Esophagus muscularis mucosa (tissue), 4 donors: ENCODE results near the gene PANX3. TPM values are rescaled to one million over a fixed set of nuclear protein-coding genes. Genes with fewer than 3 reads are reported as not detected.

ENCODE experiments used
- DNase-seq: peaks from one replicate; pipeline ENCODE4 v3.0.0-alpha.2; 2017; ENCODE audit errors: extremely low spot score
- H3K27ac ChIP-seq, 4 donors: fragments of 200-600 bp; sonication (generic); replicated peaks in 1 of 4; 1 replicate in 3 of 4; 2 replicates in 1 of 4; pipeline ENCODE4 v1.5.1; 2016 to 2019; ENCODE audit warnings: mild to moderate bottlenecking in 1 of 4
- H3K27me3 ChIP-seq, 4 donors: fragments of 200-600 bp; sonication (generic); one replicate each; pipeline versions ENCODE4 v1.5.1 to v1.6.0; 2016 to 2019
- H3K36me3 ChIP-seq, 4 donors: fragments of 200-600 bp; sonication (generic); one replicate each; pipeline ENCODE4 v1.5.1; 2016 to 2019
- H3K4me1 ChIP-seq, 4 donors: fragments of 200-600 bp; sonication (generic); one replicate each; pipeline ENCODE4 v1.5.1; 2016 to 2019
- H3K4me3 ChIP-seq, 4 donors: fragments of 200-600 bp; sonication (generic); 1 replicate in 2 of 4; 2 replicates in 2 of 4; pipeline ENCODE4 v1.5.1; 2016 to 2019; ENCODE audit warnings: mild to moderate bottlenecking in 4 of 4, moderate library complexity in 1 of 4
- H3K9me3 ChIP-seq, 4 donors: fragments of 200-600 bp; sonication (generic); 1 replicate in 3 of 4; 2 replicates in 1 of 4; pipeline ENCODE4 v1.5.1; 2016 to 2019
- EP300 ChIP-seq: sonication (generic); formaldehyde crosslinking; IDR thresholded peaks from one replicate; pipeline ENCODE4 v1.6.1; 2017; ENCODE audit warnings: antibody characterized with exemption
- POLR2A ChIP-seq: fragments of 450-650 bp; IDR thresholded peaks from one replicate; pipeline ENCODE4 v1.6.1; 2017; ENCODE audit warnings: antibody characterized with exemption, moderate library complexity, mild to moderate bottlenecking, low read depth
- POLR2AphosphoS5 ChIP-seq, 2 donors: sonication (generic); formaldehyde crosslinking; IDR thresholded peaks; one replicate each; pipeline ENCODE4 v1.6.1; 2017; ENCODE audit warnings: antibody characterized with exemption in 2 of 2
- WGBS: methylation state at CpG from one replicate; pipeline ENCODE4 v1.1.5; 2018; 5-methylcytosine and 5-hydroxymethylcytosine counted together
- intact Hi-C: fragments of 100-400 bp; cut with DNase I; formaldehyde crosslinking; loops from one replicate; pipeline ENCODE4 v1.15.1; 2023
- small RNA-seq, 3 donors: library from RNA; depleted of rRNA; stranded (forward); fragments of <200 nt; gene quantifications; one replicate each; pipeline ENCODE3, GENCODE V24; 2016
- total RNA-seq, 4 donors: library from RNA; depleted of rRNA; stranded (reverse); fragments of >200 nt; gene quantifications; one replicate each; pipeline versions ENCODE4 v1.1.0 to v1.2.1, GENCODE V29; 2016
- TF ChIP-seq, protein P1 (sequence below), 3 experiments: fragments of 200-600 bp in 2 of 3; fragments of 450-650 bp in 1 of 3; sonication (generic) in 2 of 3; IDR thresholded peaks; one replicate each; pipeline ENCODE4 v1.5.1; 2017 to 2019; ENCODE audit warnings: antibody characterized with exemption in 3 of 3, mild to moderate bottlenecking in 2 of 3, moderate library complexity in 1 of 3

The PANX3 gene
- total RNA-seq, 4 donors from 2014 or later: not detected

DNA sequence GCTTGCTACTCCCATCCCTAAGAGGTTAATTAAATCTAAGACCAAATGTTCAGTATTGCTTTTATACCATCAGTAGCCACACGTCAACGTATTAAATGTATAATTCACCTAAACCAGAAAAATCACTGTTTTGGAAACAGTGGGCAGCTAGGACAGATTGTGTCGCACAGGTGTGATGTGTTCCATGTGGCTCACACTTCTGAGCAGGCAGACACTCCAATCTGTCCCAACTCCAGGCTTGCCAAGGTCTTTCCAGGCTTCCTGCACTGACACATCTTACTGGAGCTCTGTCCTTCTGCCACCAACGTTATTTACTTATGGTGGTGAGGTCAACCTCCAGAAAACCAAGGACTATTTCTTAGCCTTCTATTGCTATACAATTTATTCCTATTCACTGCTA lies 50.9 kb downstream of the PANX3 start:
- no peak for DNase-seq
- no peak overlapping the region for H3K27ac ChIP-seq
- no peaks in the 10 kb centered on the region for H3K27me3 ChIP-seq
- intact Hi-C loops: no loop called here
- peaks cover 0 to 61% (median 26%) of the 10 kb centered on the region in 4 donors for H3K36me3 ChIP-seq
- 89% methylated on average over 4 of the region's 4 CpGs for WGBS
- H3K4me3 ChIP-seq: no peak overlapping the region
- no peaks in the 10 kb centered on the region for H3K9me3 ChIP-seq
- TF ChIP-seq, protein P1, sequence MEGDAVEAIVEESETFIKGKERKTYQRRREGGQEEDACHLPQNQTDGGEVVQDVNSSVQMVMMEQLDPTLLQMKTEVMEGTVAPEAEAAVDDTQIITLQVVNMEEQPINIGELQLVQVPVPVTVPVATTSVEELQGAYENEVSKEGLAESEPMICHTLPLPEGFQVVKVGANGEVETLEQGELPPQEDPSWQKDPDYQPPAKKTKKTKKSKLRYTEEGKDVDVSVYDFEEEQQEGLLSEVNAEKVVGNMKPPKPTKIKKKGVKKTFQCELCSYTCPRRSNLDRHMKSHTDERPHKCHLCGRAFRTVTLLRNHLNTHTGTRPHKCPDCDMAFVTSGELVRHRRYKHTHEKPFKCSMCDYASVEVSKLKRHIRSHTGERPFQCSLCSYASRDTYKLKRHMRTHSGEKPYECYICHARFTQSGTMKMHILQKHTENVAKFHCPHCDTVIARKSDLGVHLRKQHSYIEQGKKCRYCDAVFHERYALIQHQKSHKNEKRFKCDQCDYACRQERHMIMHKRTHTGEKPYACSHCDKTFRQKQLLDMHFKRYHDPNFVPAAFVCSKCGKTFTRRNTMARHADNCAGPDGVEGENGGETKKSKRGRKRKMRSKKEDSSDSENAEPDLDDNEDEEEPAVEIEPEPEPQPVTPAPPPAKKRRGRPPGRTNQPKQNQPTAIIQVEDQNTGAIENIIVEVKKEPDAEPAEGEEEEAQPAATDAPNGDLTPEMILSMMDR (IDR thresholded peaks at IDR 0.05): no peak
- TF ChIP-seq EP300 (no peak), POLR2A (no peak), POLR2AphosphoS5 (IDR thresholded peaks at IDR 0.05) (no peak)
- H3K4me1 ChIP-seq: no peaks in the 10 kb centered on the region

DNA sequence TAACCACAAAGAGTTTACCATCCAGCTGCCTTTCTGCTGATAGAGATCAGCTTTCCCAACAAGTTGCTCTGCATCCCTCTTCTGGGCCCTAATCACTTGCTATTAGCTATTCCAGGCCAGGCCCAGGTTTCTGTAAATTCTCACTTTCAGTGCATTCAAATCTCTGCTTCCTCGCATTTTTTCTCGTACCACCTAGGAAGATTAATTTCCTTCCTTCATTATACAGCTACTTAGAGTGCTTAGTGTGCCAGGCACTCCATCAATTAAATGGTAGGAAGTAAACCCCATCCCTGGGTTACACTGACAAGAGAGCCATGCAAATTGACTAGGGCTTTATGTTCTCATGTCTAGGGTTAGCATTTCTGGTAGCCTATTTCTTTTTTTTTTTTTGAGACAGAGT lies 52.6 kb downstream of the PANX3 start:
- intact Hi-C loops: no loop called here

DNA sequence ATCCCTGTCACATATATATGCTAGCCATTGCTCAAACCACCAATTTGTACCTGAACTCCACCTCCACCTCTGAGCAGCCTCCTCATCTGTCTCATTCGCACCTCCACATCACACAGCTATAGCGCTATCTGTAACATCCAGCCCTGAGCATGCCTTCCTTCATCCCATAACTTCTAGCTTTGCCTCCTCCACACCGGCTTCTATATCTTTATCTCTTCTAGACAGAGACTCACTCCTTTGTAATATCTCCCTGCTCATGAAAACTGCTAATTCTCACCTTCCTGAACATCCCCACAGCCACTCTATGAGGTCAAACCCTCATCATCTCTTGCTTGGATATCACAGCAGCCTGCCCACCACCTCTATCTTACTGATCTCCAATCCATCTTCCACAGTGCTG lies 56.4 kb downstream of the PANX3 start:
- DNase-seq: no peak
- H3K36me3 ChIP-seq: peaks cover 0 to 52% (median 18%) of the 10 kb centered on the region in 4 donors
- H3K4me1 ChIP-seq: peaks cover under 1 to 7% (median 1%) of the 10 kb centered on the region in 4 donors
- no peak overlapping the region for H3K27ac ChIP-seq
- WGBS: 90% methylated on average over 3 of the region's 3 CpGs
- intact Hi-C loops: no loop called here
- TF ChIP-seq, protein P1 (IDR thresholded peaks at IDR 0.05): no peak
- TF ChIP-seq POLR2A (no peak), POLR2AphosphoS5 (IDR thresholded peaks at IDR 0.05) (no peak), EP300 (no peak)
- no peaks in the 10 kb centered on the region for H3K9me3 ChIP-seq
- no peak overlapping the region for H3K4me3 ChIP-seq
- no peaks in the 10 kb centered on the region for H3K27me3 ChIP-seq

More for the DNA sequence above, 52.6 kb downstream of the PANX3 start:
- no peaks in the 10 kb centered on the region for H3K27me3 ChIP-seq
- TF ChIP-seq EP300 (no peak), POLR2A (no peak), POLR2AphosphoS5 (IDR thresholded peaks at IDR 0.05) (no peak)
- TF ChIP-seq, protein P1 (IDR thresholded peaks at IDR 0.05): no peak
- no peak for DNase-seq
- H3K4me3 ChIP-seq: no peak overlapping the region
- no peaks in the 10 kb centered on the region for H3K9me3 ChIP-seq
- H3K36me3 ChIP-seq: peaks cover 0 to 61% (median 24%) of the 10 kb centered on the region in 4 donors
- no peak overlapping the region for H3K27ac ChIP-seq
- WGBS: 76% methylated on average over 2 of the region's 2 CpGs
- no peaks in the 10 kb centered on the region for H3K4me1 ChIP-seq

DNA sequence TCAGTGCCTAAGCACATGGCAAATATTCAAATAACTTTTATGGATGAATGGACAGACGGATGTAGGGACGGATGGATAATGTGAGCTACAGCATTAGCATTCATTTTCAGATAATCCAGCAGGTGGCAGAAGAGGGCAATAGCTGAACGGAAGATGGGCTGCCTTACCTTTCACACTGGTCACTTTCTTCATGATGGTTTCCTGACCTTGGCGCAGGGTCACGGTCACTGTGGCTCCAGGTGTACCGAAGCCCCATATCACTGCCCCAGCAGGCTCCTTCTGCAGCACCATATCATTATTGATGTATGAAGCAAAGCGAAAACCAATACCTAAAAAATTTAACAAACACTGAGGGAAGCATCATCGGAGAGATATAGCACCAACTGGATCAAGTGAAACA lies 58.0 kb downstream of the PANX3 start:
- WGBS: 23% methylated on average over 8 of the region's 8 CpGs
- Histone ChIP-seq H3K4me1 (peaks cover 8 to 16% (median 11%) of the 10 kb centered on the region in 4 donors), H3K27ac (no peak overlapping the region), H3K36me3 (peaks cover 0 to 42% (median 15%) of the 10 kb centered on the region in 4 donors), H3K27me3 (no peaks in the 10 kb centered on the region), H3K9me3 (no peaks in the 10 kb centered on the region), H3K4me3 (no peak overlapping the region)
- no peak for DNase-seq
- intact Hi-C loops: loop anchor here (1.0 to 2.0 kb wide), 2 partner anchors 94 to 168 kb away; no protein-coding TSS in a partner anchor
- TF ChIP-seq POLR2AphosphoS5 (IDR thresholded peaks at IDR 0.05): no peak
- TF ChIP-seq, protein P1 (IDR thresholded peaks at IDR 0.05): peak; percentile 76 to 87 (median 82)

Small RNAs within 50 kb of the gene (small RNA-seq; reads per million reads assigned to genes)
- 0 reads per million in 3 donors for gene RNA5SP352

Other genes starting within 250 kb of the PANX3 start
- gene OR8B2, start 226.9 kb upstream of the PANX3 start, total RNA-seq: not detected
- not detected for gene OR8B3, start 212.4 kb upstream of the PANX3 start, total RNA-seq
- gene OR8B4, start 186.6 kb upstream of the PANX3 start, total RNA-seq: not detected
- gene OR8B8, start 165.7 kb upstream of the PANX3 start, total RNA-seq: not detected
- gene OR8B12, start 67.8 kb upstream of the PANX3 start, total RNA-seq: not detected
- gene OR8A1, start 41.4 kb upstream of the PANX3 start, total RNA-seq: not detected
- gene TBRG1, start 11.4 kb downstream of the PANX3 start, total RNA-seq: 10 to 100 TPM; 32.0 to 50.9 (median 35.8) TPM
- 1 to 10 TPM; 3.1 to 4.5 (median 3.5) TPM for gene SIAE, start 62.3 kb downstream of the PANX3 start, total RNA-seq
- 1 to 10 TPM; 4.2 to 8.6 (median 5.8) TPM for gene SPA17, start 62.5 kb downstream of the PANX3 start, total RNA-seq
- 1 to 10 TPM; 1.4 to 2.3 (median 1.6) TPM for gene NRGN, start 128.5 kb downstream of the PANX3 start, total RNA-seq
- gene VSIG2, start 140.8 kb downstream of the PANX3 start, total RNA-seq: under 1 TPM in 1 of 4 donors, not detected in 3; 0.29 TPM
- gene ESAM, start 150.9 kb downstream of the PANX3 start, total RNA-seq: 10 to 100 TPM; 10.8 to 52.8 (median 41.1) TPM
- gene MSANTD2, start 189.0 kb downstream of the PANX3 start, total RNA-seq: 10 to 100 TPM in 3 of 4 donors, 1 to 10 TPM in 1; 9.6 to 14.0 (median 12.1) TPM